ENCODE measurements around the gene FBXL17.

Gene FBXL17

DNA sequence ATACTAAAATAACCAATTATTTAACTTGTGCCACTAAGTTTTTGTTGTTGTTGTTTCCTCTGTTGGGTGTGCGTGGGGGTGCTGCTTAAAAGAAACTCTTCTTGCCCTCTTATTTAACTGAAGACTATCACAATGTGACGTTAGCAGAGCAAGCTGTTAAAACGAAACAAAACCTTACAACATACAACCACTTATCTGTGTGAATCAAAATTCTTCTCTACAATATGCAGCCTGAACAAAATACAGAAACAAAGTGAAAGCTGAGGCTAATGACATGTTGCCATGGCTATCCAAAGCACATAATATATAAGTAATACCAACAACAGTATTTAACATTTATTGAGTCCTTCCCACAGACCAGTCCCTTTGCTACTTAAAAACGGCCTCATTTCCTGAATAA, 291.0 kb downstream of the FBXL17 start:
- no peak for DNase-seq (ENCODE audit: low spot score)

DNA sequence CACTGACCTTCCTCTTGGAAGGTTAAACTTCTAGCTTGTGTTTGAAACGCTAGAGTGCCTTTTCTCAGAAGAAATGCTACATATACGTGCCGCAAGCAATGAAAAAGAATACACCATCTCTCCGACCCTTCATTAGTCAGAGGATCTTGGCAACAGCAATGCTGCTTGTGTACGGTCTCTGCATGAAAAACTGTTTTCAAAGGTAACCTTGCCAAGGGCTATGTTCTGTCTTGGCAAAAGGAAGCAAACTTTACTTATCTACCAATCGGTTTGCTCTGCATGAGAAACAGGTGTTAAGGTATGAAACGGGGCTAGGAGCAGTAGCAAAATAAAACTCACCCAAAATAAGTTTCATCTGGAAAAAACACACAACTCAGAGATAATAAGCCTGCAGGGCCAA, 297.8 kb downstream of the FBXL17 start:
- no peak for DNase-seq (ENCODE audit: low spot score)

DNA sequence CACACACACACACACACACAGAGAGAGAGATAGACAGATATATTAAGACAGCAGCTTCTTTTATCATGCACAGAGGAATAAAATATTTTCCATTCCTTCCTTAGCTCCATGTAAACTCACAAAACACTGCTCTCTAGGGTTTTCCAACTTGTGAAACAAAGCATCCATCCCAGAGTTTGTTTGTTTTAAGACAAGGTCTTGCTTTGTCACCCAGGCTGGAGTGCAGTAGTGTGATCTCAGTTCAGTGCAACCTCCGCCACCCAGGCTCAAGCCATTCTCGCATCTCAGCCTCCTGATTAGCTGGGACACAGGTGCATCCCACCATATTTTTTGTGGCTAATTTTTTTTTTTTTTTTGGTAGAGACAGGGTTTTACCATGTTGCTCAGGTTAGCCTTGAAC, 298.7 kb downstream of the FBXL17 start:
- no peak for DNase-seq (ENCODE audit: low spot score)

- no peak for DNase-seq (ENCODE audit: low spot score)
Observed at GRCh38 chr5:108081707-108082106, 300.2 kb downstream of the FBXL17 start.

DNA sequence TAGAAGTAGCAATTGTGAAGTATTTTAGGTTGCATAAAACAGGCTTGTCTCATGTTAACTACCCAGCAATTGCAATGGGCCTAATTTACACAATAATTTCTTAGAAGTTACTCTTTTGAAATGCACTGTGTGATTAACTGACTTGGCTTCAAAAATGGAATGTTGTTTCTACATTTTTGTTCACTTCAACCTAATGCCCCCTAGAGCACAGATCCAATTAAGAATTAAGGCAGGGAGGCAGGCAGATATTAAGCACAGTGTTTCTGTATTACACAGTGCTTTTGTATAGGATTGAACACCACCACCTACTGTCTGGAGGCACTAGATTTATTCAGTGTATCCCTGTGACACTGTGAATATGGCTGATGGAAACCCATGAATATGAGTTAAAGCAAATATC, 302.1 kb downstream of the FBXL17 start:
- peak; percentile 47 for DNase-seq (ENCODE audit: low spot score)

GRCh38 chr5:108078882-108079281, 303.0 kb downstream of the FBXL17 start:
- no peak for DNase-seq (ENCODE audit: low spot score)

DNA sequence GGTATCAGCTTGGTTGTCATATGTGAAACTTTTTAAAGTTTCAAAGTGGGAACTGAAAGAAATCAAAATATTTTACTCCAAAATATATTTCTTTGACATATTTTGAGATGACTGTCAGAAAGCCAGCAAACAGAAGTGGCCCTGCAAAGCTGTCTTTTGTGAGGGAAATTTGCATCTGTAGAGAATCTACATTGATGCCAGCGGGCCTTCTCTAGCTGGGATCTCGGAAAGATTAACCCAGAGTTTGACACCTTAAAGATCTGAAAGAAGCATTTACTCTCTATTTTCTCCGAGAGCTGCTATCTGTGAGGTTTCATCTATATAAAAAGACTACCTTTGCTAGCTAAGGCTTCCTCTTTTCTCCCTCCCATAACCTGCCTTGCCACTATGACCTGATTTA, 303.6 kb downstream of the FBXL17 start:
- DNase-seq (ENCODE audit: low spot score): no peak

DNA sequence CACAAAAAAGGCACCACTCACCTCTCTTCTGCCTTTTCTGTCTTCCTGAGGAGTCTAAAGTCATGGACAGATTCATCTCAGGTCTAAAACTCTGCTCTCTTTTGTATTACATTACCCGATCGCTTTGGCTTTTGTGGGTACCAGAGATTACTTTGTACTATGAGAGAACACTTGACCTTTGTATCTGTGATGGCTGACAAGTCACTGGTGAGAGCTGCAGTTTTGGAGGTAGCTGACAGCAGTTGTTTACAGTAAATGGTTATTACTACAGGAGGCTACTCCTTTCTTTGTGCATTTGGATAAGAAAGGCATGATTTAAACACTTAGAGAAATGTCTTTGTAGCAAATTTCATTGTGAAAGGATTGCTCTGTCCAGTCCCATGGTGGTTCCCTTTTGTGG, 307.3 kb downstream of the FBXL17 start:
- DNase-seq (ENCODE audit: low spot score): no peak

DNA sequence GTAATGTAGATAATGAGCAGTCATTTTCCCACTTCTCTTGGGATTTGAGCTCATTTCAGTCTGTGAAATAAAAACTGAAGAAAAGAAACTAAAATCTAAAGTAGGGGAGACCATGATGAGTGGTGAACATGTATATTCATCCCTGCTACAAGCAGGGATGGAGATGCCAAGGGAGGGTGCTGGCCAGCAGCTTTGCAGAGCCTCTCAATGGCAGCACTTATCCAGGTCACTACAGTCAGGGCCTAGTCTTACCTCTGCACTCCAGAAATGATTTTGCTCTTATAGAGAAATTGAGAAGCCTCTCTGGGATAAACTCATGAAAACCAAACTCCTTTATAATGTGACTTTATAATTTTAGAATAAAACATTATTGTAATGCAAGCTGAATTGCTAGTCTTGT, 317.6 kb downstream of the FBXL17 start:
- no peak for DNase-seq (ENCODE audit: low spot score)

DNA sequence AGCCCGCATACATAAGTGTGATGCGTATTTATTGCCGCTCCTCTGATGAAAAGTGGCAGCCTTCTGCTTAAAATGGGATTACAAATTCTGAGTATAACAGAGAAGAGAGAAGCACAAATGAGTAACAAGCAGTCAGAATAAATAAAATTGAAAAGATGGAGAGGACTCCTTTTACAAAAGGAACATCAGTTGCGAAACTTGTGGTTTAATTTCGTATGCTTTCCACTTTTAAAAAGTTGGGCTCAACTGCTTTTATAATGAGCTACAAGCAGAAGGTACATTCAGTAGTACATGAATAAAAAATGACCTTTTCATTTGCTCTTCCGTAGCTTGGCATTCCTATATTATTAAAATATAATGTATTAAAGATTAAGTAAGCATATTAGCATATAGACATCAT, 320.0 kb downstream of the FBXL17 start:
- DNase-seq (ENCODE audit: low spot score): peak; percentile 21

GRCh38 chr5:108060340-108060739, 321.6 kb downstream of the FBXL17 start:
- no peak for DNase-seq (ENCODE audit: low spot score)

GRCh38 chr5:108059334-108059733, 322.6 kb downstream of the FBXL17 start:
- no peak for DNase-seq (ENCODE audit: low spot score)

DNA sequence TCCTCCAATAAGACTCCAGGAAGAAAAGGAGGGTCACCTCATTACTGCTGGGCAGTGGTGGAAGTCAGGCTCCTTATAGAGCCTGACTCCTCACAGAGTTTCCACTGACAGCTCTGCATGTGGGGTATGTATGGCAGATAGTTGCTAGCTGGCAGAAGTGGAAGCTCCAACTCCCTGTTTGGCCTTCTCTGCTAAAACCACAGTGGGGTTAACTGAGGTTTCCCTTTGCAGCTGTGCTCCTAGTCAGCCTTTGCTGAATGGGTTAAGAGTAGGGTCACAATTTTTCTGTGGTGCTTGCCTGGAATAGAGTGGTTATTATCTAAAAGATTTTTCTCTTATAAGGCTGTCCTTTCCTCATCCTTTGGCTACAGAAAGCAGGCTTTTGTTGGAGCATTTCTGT, 327.5 kb downstream of the FBXL17 start:
- no peak for DNase-seq (ENCODE audit: low spot score)

DNA sequence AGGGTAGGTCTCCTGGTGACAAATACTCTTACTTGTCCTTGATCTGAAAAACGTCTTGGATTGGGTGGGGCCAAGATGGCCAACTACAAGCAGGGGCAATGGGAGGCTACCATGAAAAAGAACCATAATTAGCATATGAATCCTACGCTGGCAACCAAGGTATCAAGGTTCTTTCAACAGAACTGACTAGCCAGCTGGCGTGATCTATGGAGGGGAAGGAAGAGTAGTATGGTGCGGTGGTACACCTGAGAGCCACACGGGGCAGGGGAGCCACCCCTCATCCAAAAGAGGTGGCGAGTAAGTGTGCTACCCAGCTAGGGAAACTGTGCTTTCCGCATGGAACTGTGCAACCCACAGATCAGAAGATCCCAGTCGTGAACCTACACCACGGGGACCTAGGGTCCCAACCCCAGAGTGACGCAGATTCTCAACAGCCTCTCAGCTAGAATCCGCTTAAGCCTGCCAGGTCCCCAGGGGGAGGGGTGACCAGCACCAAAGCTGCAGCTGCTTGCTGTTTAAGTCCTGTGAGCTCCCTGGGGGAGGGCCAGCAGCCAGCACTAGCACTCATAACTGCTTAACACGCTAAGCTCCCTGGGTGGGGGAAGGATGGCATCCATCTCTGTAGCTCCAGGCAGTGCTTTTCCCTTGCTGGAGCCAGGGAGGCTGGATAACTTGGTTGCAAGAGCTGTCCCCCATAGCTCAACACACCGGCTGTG, 334.8 kb downstream of the FBXL17 start:
- no peak for DNase-seq (ENCODE audit: low spot score)

- no peak for DNase-seq (ENCODE audit: low spot score)
Observed at GRCh38 chr5:108036482-108036881, 345.4 kb downstream of the FBXL17 start.

DNA sequence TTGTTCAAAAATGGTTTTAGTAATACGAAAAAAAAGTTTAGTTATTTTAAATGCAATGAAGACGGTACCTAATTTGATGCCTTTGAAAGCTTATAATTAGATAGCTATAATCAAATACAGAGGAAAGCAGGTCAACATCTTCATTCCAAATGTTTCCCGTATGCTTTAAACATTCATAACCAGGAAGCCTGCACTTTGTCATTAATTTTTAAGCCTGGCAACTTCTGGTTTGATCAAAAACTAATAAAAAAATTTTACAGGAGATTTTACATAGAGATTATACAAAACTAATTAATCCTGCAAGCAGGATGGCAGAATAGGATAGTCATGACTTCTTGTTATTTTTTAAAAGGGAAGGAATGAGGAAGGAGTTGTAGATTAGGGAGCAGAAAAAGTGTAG, 353.0 kb downstream of the FBXL17 start:
- no peak for DNase-seq (ENCODE audit: low spot score)

- peak; percentile 1 for DNase-seq (ENCODE audit: low spot score)
Observed at GRCh38 chr5:108028412-108028811, 353.5 kb downstream of the FBXL17 start.

GRCh38 chr5:108025957-108026356, 355.9 kb downstream of the FBXL17 start:
- no peak for DNase-seq (ENCODE audit: low spot score)

- DNase-seq (ENCODE audit: low spot score): no peak
Observed at GRCh38 chr5:108024986-108025385, 356.9 kb downstream of the FBXL17 start.

- no peak for DNase-seq (ENCODE audit: low spot score)
Observed at GRCh38 chr5:108016101-108016500, 365.8 kb downstream of the FBXL17 start.

DNA sequence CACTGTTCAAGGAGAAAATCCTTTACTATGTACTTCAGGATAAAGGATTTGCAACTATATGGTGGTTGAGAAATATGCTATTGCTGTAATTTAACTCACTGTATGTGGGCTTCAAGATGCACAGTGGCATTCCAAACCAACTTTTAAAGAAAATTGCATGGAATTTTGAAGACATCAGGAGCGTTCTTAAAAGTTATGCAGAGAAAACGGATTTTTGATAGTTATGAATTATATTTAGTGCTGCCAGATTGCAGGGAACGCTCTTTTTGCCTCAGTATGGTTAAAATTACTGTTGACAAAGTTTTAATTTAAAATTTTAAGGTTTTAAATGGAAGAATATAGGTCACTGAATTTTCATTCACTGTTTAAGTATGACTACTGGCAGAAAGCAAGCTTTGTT, 375.1 kb downstream of the FBXL17 start:
- DNase-seq (ENCODE audit: low spot score): no peak

GRCh38 chr5:108003178-108003577, 378.7 kb downstream of the FBXL17 start:
- peak; percentile 58 for DNase-seq (ENCODE audit: low spot score)

DNA sequence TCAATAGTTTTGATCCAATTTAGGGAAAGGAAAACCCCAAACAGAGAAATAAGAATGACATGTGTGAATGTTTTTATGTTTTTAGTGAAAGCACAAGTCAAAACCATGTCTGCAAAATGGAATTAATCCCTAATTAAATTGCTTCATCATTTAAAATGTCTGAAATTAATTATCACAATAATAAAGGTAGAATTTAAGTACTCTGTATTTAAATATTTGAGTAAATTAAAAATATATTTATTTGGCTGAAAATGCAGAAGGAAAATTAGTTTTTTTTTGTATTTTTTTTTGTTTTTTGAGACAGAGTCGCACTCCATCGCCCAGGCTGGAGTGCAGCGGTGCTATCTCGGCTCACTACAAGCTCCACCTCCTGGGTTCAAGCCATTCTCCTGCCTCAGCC, 380.7 kb downstream of the FBXL17 start:
- no peak for DNase-seq (ENCODE audit: low spot score)

- peak; percentile 4 for DNase-seq (ENCODE audit: low spot score)
Observed at GRCh38 chr5:107997338-107997980, 384.4 kb downstream of the FBXL17 start.
